Stimulated activated CD4-positive, alpha-beta T cell treated with anti-CD3 and anti-CD28 coated beads, Interleukin-12 subunit alpha, Interleukin-12 subunit beta, amount 100 ng/mL, for 24 hours (primary cell): Measurements from ENCODE around the gene GSC2.

Source experiments
- DNase-seq, 2 experiments: peaks; one replicate each; pipeline ENCODE4 v3.0.0-alpha.2; 2020; ENCODE audit warnings: low read depth in 2 of 2

GSC2 gene

GRCh38 chr22:19152942-19153883, 3.1 kb upstream of the GSC2 start:
- no peak for DNase-seq

GRCh38 chr22:19151329-19152191, 1.5 kb upstream of the GSC2 start:
- DNase-seq: no peak

- DNase-seq: no peak
These were observed 613 bp upstream of the GSC2 start for GRCh38 chr22:19150482-19151328.

GRCh38 chr22:19149047-19149883, 827 bp downstream of the GSC2 start:
- no peak for DNase-seq

- no peak for DNase-seq
These were observed 1.6 kb downstream of the GSC2 start for GRCh38 chr22:19148417-19149046.

- no peak for DNase-seq
These were observed 2.8 kb downstream of the GSC2 start for GRCh38 chr22:19147195-19147780.

- no peak for DNase-seq
These were observed 3.7 kb downstream of the GSC2 start for GRCh38 chr22:19146215-19146968.

- DNase-seq: no peak
These were observed 6.1 kb downstream of the GSC2 start for GRCh38 chr22:19143967-19144400.

GRCh38 chr22:19143212-19143611, 6.9 kb downstream of the GSC2 start:
- DNase-seq: no peak

GRCh38 chr22:19142394-19142793, 7.7 kb downstream of the GSC2 start:
- no peak for DNase-seq

- no peak for DNase-seq
These were observed 10.1 kb downstream of the GSC2 start for GRCh38 chr22:19139974-19140373.

- no peak for DNase-seq
These were observed 11.1 kb downstream of the GSC2 start for GRCh38 chr22:19139001-19139356.

GRCh38 chr22:19138217-19139000, 11.7 kb downstream of the GSC2 start:
- no peak for DNase-seq

- DNase-seq: no peak
These were observed 12.5 kb downstream of the GSC2 start for GRCh38 chr22:19137384-19138216.

GRCh38 chr22:19136915-19137314, 13.2 kb downstream of the GSC2 start:
- no peak for DNase-seq

- no peak for DNase-seq
These were observed 15.2 kb downstream of the GSC2 start for GRCh38 chr22:19134874-19135273.

GRCh38 chr22:19134176-19134831, 15.8 kb downstream of the GSC2 start:
- no peak for DNase-seq
